ENCODE data around the gene FMO3. TPM values are rescaled to one million over a fixed set of nuclear protein-coding genes. Genes with fewer than 3 reads are reported as not detected.

The FMO3 gene
- total RNA-seq: 10 to 100 TPM in 1 of 4 donors, 1 to 10 TPM in 3; 3.2 to 16.5 (median 5.9) TPM

DNA sequence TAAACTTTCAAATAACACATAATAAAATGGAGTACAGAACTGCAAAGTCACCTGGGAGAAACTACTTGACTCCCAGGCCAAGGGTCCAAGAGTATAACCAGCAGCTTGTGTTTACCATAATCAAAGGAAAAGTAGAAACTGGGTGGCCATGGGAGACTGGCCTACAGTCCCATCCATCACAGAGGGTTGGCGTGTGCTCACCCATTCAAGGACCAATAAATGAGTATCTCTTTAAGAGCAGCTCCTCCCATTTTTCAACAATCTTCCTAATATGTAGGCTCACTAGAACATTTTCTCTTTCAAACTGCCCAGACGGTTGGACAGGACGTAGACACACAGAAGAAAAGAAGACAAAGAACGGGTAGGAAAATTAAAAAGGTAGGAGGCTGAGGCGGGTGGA, at the start of gene FMO3:
Gene FMO3 (plus strand): TSS at position 302 of the 400 bp plus-strand sequence. CDS start 1,754 bp downstream, outside the sequence.
- TF ChIP-seq, protein P1, sequence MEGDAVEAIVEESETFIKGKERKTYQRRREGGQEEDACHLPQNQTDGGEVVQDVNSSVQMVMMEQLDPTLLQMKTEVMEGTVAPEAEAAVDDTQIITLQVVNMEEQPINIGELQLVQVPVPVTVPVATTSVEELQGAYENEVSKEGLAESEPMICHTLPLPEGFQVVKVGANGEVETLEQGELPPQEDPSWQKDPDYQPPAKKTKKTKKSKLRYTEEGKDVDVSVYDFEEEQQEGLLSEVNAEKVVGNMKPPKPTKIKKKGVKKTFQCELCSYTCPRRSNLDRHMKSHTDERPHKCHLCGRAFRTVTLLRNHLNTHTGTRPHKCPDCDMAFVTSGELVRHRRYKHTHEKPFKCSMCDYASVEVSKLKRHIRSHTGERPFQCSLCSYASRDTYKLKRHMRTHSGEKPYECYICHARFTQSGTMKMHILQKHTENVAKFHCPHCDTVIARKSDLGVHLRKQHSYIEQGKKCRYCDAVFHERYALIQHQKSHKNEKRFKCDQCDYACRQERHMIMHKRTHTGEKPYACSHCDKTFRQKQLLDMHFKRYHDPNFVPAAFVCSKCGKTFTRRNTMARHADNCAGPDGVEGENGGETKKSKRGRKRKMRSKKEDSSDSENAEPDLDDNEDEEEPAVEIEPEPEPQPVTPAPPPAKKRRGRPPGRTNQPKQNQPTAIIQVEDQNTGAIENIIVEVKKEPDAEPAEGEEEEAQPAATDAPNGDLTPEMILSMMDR (IDR thresholded peaks at IDR 0.05): no peak
- no peak for DNase-seq (ENCODE audit: low spot score)
- ATAC-seq (ENCODE audit: low FRiP score): no peak

DNA sequence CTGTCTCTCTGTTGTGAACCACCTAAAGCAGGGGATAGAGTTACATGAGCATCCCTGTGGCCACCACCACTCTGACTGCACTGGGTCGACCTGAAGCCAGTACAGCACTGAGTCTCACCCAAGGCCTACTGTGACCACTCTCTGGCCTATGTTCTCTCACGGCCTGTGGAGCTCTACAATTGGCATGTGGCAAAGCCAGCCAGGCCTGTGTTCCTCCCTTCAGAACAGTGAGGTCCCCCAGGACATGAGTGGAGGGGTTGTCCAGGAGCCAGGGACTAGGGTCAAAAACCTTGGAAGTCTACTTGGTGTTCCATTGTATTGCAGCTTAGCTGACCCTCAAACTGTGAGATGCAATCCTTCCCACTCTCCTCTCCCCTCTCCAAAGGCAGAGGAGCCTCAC, 42.7 kb upstream of the FMO3 start:
- DNase-seq (ENCODE audit: low spot score) (no peak), ATAC-seq (ENCODE audit: low FRiP score) (no peak)
- TF ChIP-seq, protein P1 (IDR thresholded peaks at IDR 0.05): no peak

GRCh38 chr1:171052977-171053376, 37.7 kb upstream of the FMO3 start:
- TF ChIP-seq, protein P1 (IDR thresholded peaks at IDR 0.05): no peak
- DNase-seq (ENCODE audit: low spot score) (no peak), ATAC-seq (ENCODE audit: low FRiP score) (no peak)

- TF ChIP-seq, protein P1 (IDR thresholded peaks at IDR 0.05): no peak
- ATAC-seq (ENCODE audit: low FRiP score) (no peak), DNase-seq (ENCODE audit: low spot score) (no peak)
Measured at GRCh38 chr1:171055966-171056643, 34.6 kb upstream of the FMO3 start.

DNA sequence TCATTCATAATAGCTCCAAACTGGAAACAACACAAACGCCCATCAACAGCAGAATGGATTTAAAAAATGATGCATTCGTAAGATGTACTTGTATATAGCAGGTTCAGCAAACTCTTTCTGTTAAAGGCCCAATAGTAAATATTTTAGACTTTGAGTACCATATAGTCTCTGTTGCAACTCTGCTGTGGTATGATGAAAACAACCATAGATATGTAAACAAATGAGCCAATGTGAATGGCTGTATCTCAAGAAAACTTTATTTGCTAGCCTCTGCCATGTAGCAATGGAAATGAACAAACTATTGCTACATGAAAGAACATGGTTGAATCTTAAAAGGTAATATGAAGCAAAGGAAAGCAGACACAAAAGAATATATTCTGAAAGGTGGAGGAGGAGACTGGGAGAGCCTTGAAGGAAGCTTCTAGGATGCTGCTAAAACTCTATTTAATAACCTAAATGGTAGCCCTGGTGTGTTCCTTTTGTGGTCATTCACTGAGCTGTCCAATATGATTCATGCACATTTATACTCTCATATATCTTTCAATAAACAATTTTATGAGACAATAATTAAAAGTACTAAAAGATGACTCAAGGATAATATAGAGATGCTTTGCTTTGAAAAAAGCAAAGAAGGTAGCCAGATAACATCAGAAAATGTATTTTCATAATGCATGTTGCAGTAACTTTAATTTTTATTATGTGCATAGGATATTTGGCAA, 29.1 kb upstream of the FMO3 start:
- ATAC-seq (ENCODE audit: low FRiP score) (no peak), DNase-seq (ENCODE audit: low spot score) (no peak)
- TF ChIP-seq, protein P1 (IDR thresholded peaks at IDR 0.05): no peak

- ATAC-seq (ENCODE audit: low FRiP score) (no peak), DNase-seq (ENCODE audit: low spot score) (no peak)
- TF ChIP-seq, protein P1 (IDR thresholded peaks at IDR 0.05): no peak
Measured at GRCh38 chr1:171062902-171063301, 27.8 kb upstream of the FMO3 start.

- ATAC-seq (ENCODE audit: low FRiP score) (no peak), DNase-seq (ENCODE audit: low spot score) (no peak)
- TF ChIP-seq, protein P1 (IDR thresholded peaks at IDR 0.05): no peak
Measured at GRCh38 chr1:171075041-171075440, 15.7 kb upstream of the FMO3 start.
